Right lobe of liver (tissue), 4 donors: ENCODE data around the gene RCAN2.

Source experiments
- CTCF ChIP-seq, 4 donors: fragments of 200-600 bp in 3 of 4; fragments of 450-650 bp in 1 of 4; IDR thresholded peaks; one replicate each; pipeline versions ENCODE4 v1.5.1 to v1.8.0; 2016 to 2022; ENCODE audit warnings: antibody characterized with exemption in 4 of 4, mild to moderate bottlenecking in 2 of 4
- POLR2A ChIP-seq: fragments of 450-650 bp; IDR thresholded peaks from one replicate; pipeline ENCODE4 v1.6.1; 2017; ENCODE audit warnings: antibody characterized with exemption, mild to moderate bottlenecking
- donor health status: DM: no; HTN: no; CAD: no.
- donor health status: DM: no; HTN: no; CAD: no.
- donor health status: DM: no; HTN: yes; CAD: no.

GRCh38 chr6:46190889-46191288, 300.4 kb downstream of the RCAN2 start:
- TF ChIP-seq CTCF (IDR thresholded peaks at IDR 0.05) = no peak
- no peak for TF ChIP-seq POLR2A
